NCI-H1092 treated with DMSO at 0.1 percent for 48 hours (cell line): ENCODE measurements around the gene JMJD1C.

Experiments
- DNase-seq: peaks from one replicate; lab custom pipeline; 2025; lab: John Stamatoyannopoulos, UW

JMJD1C gene

GRCh38 chr10:63438506-63439498 is 27.0 kb downstream of the JMJD1C start:
- no peak for DNase-seq

GRCh38 chr10:63437116-63437949 is 28.4 kb downstream of the JMJD1C start:
- DNase-seq, result no peak

GRCh38 chr10:63436225-63436624 is 29.6 kb downstream of the JMJD1C start:
- no peak for DNase-seq

- no peak for DNase-seq
Observed at GRCh38 chr10:63434866-63435854, 30.6 kb downstream of the JMJD1C start.

- DNase-seq, result no peak
Observed at GRCh38 chr10:63431962-63432797, 33.6 kb downstream of the JMJD1C start.

GRCh38 chr10:63430999-63431356 is 34.8 kb downstream of the JMJD1C start:
- DNase-seq, result no peak

GRCh38 chr10:63430091-63430998 is 35.4 kb downstream of the JMJD1C start:
- DNase-seq, result no peak

- no peak for DNase-seq
Observed at GRCh38 chr10:63429281-63429680, 36.5 kb downstream of the JMJD1C start.

GRCh38 chr10:63427013-63427412 is 38.8 kb downstream of the JMJD1C start:
- no peak for DNase-seq

- DNase-seq, result no peak
Observed at GRCh38 chr10:63425512-63425911, 40.3 kb downstream of the JMJD1C start.

GRCh38 chr10:63424576-63424975 is 41.2 kb downstream of the JMJD1C start:
- DNase-seq, result no peak

GRCh38 chr10:63423494-63423893 is 42.3 kb downstream of the JMJD1C start:
- DNase-seq, result no peak

- no peak for DNase-seq
Observed at GRCh38 chr10:63421591-63421990, 44.2 kb downstream of the JMJD1C start.

GRCh38 chr10:63416376-63416775 is 49.4 kb downstream of the JMJD1C start:
- no peak for DNase-seq

GRCh38 chr10:63415640-63416244 is 50.0 kb downstream of the JMJD1C start:
- no peak for DNase-seq

GRCh38 chr10:63414481-63415260 is 51.1 kb downstream of the JMJD1C start:
- DNase-seq, result no peak

GRCh38 chr10:63413429-63413828 is 52.3 kb downstream of the JMJD1C start:
- DNase-seq, result no peak

GRCh38 chr10:63412304-63412703 is 53.5 kb downstream of the JMJD1C start:
- no peak for DNase-seq
